ENCODE data around the gene CAPZB. TPM values are rescaled to one million over a fixed set of nuclear protein-coding genes. Genes with fewer than 3 reads are reported as not detected.
A peak's percentile ranks its signal among the peaks of the same experiment; 100 is the strongest.

CAPZB gene
- total RNA-seq, 1 experiment from 2014 or later, result 348 TPM

- Histone ChIP-seq H3K79me2 (ENCODE audit: insufficient read depth, low read length) (no peaks in the 10 kb centered on the region), H3K56ac (ENCODE audit: insufficient read length, low read depth, low read length) (no peak overlapping the region), H3K27me3 (ENCODE audit: insufficient read depth, low read length) (no peaks in the 10 kb centered on the region), H4K5ac (ENCODE audit: insufficient read length, low read depth, low read length) (no peak overlapping the region), H3K18ac (ENCODE audit: insufficient read length, low read depth, low read length) (no peak overlapping the region), H2BK20ac (ENCODE audit: low read depth, low read length, poor library complexity, severe bottlenecking) (no peak overlapping the region), H2BK15ac (ENCODE audit: low read depth, low read length) (no peak overlapping the region), H3K27ac (ENCODE audit: insufficient read length, low read depth, low read length) (no peak overlapping the region), H2AFZ (ENCODE audit: low read length) (no peak overlapping the region), H3K79me1 (ENCODE audit: insufficient read depth, low read depth, low read length, poor library complexity, severe bottlenecking) (no peaks in the 10 kb centered on the region), H2AK5ac (ENCODE audit: insufficient read length, low read length) (no peak overlapping the region), H3K4ac (ENCODE audit: low read depth, low read length) (no peak overlapping the region), H3K9me3 (ENCODE audit: control insufficient read depth, low read depth, low read length) (no peaks in the 10 kb centered on the region), H3K4me1 (ENCODE audit: insufficient read depth, low read length) (no peaks in the 10 kb centered on the region), H2BK5ac (ENCODE audit: insufficient read length, low read length) (no peak overlapping the region), H4K8ac (replicated peaks; ENCODE audit: insufficient read length, low read depth, low read length) (no peak overlapping the region), H4K20me1 (ENCODE audit: control insufficient read depth, insufficient read depth, insufficient read length) (no peaks in the 10 kb centered on the region), H3K23ac (ENCODE audit: insufficient read length, low read depth, low read length) (no peak overlapping the region), H2BK120ac (ENCODE audit: low read depth, low read length, poor library complexity, severe bottlenecking) (no peak overlapping the region), H3K4me2 (ENCODE audit: insufficient read depth, insufficient read length, low read length) (no peak overlapping the region), H2BK12ac (ENCODE audit: insufficient read length, low read depth, low read length) (no peak overlapping the region), H3K9ac (ENCODE audit: extremely low read depth, insufficient read length, low read length) (no peak overlapping the region), H3K23me2 (ENCODE audit: insufficient read length, low read depth, low read length, poor library complexity, severe bottlenecking) (no peaks in the 10 kb centered on the region), H3K14ac (ENCODE audit: insufficient read depth, low read length) (no peak overlapping the region), H3T11ph (ENCODE audit: low read length) (no peak overlapping the region), H4K91ac (ENCODE audit: insufficient read length, low read depth, low read length) (no peak overlapping the region)
- no peaks in the 10 kb centered on the region for H3K9me3 Mint-ChIP-seq
- no peak for DNase-seq
- no CpG with 5 or more reads among the region's 13 CpGs for WGBS (ENCODE audit: extremely low coverage, insufficient read length, low lambda C conversion rate)
- no peaks in the 10 kb centered on the region; the same call in 1 of the 2 replicates for H3K27me3 Mint-ChIP-seq (ENCODE audit: low read depth)
- peaks cover 10 to 13% (median 11%) of the 10 kb centered on the region in 3 experiments; a peak in 6 of 7 replicates for H3K36me3 Mint-ChIP-seq (ENCODE audit: insufficient read depth in 1 of 3, low read depth in 3 of 3)
- peak overlapping the region in 1 of 3 experiments; percentile 40; a peak in 1 of 7 replicates for H3K27ac Mint-ChIP-seq
- H3K4me3 Mint-ChIP-seq, result no peak overlapping the region
- no peak for TF ChIP-seq CTCF (conservative IDR thresholded peaks at IDR 0.05)
- H3K4me1 Mint-ChIP-seq, result no peaks in the 10 kb centered on the region
Measured at GRCh38 chr1:19331262-19331878, 154.0 kb downstream of the CAPZB start.

Data from H9 (cell line).